HepG2 (cell line): Measurements from ENCODE around the gene PKM. TPM values are rescaled to one million over a fixed set of nuclear protein-coding genes. Genes with fewer than 3 reads are reported as not detected.
A peak's percentile ranks its signal among the peaks of the same experiment; 100 is the strongest.

Source experiments
- ATAC-seq: fragments of 200-7000 bp; cut with Tn5 transposase; 3 replicates; pipeline ENCODE4 v1.9.1; 2020; ENCODE audit warnings: mild to moderate bottlenecking, moderate library complexity
- BruUV-seq: library from RNA; stranded (reverse); fragments of 400-500 nt; replicated peaks from 2 replicates; lab custom pipeline; 2021; lab: Mats Ljungman, UMichigan
- CTCF ChIA-PET: fragments of 300-600 bp; formaldehyde crosslinking; extraction: SDS; loops from one replicate; lab custom pipeline; 2021; ENCODE audit warnings: low total read pairs, inconsistent platforms, low intra/inter-chr PET ratio; lab: Yijun Ruan, JAX
- POLR2A ChIA-PET: fragments of 350-600 bp; sonication (Branson Sonifier 250); formaldehyde crosslinking; loops from one replicate; lab custom pipeline; 2020; ENCODE audit warnings: antibody characterized with exemption, inconsistent platforms; lab: Yijun Ruan, JAX
- DNase-seq: peaks from one replicate; pipeline ENCODE4 v3.0.0-alpha.2; 2015; ENCODE audit warnings: low spot score
- FAIRE-seq: peaks from 3 replicates; lab custom pipeline; 2011; peaks lifted over from hg19 to GRCh38; lab: Jason Lieb, UNC
- H2AFZ ChIP-seq: one replicate; pipeline ENCODE4 v1.6.1; 2011; ENCODE audit warnings: low read length, inconsistent platforms
- H3K27ac ChIP-seq: fragments of 300-600 bp; 3 replicates; pipeline ENCODE4 v1.8.0; 2011; ENCODE audit warnings: mixed run types, mild to moderate bottlenecking, mixed read lengths, low read length, inconsistent platforms; ENCODE audit not compliant: insufficient read depth; ENCODE audit errors: extremely low read length
- H3K27me3 ChIP-seq, 2 experiments: fragments of 200-600 bp in 1 of 2; 2 replicates in 1 of 2; 3 replicates in 1 of 2; pipeline versions ENCODE4 v1.6.0 to v1.8.0; 2011; ENCODE audit warnings: low read length in 2 of 2, mild to moderate bottlenecking in 2 of 2, moderate library complexity in 2 of 2, inconsistent platforms in 1 of 2; ENCODE audit not compliant: insufficient read depth in 2 of 2, control insufficient read depth in 1 of 2
- H3K36me3 ChIP-seq, 2 experiments: fragments of 200-600 bp in 1 of 2; replicated peaks in 1 of 2; 2 replicates in 1 of 2; 3 replicates in 1 of 2; pipeline versions ENCODE4 v1.5.1 to v1.8.0; 2011; ENCODE audit warnings: low read length in 2 of 2, inconsistent platforms in 1 of 2; ENCODE audit not compliant: insufficient read depth in 2 of 2, control insufficient read depth in 1 of 2
- H3K4me1 ChIP-seq: 2 replicates; pipeline ENCODE4 v1.5.1; 2012; ENCODE audit warnings: low read length, inconsistent platforms; ENCODE audit not compliant: insufficient read depth
- H3K4me2 ChIP-seq: 2 replicates; pipeline ENCODE4 v1.6.0; 2011; ENCODE audit warnings: low read depth, low read length, inconsistent platforms
- H3K4me3 ChIP-seq, 3 experiments: fragments of 200-600 bp in 1 of 3; sonication (generic), shearing (Covaris generic) in 1 of 3; replicated peaks in 1 of 3; 2 replicates each; pipeline ENCODE4 v1.5.1; 2011 to 2016; ENCODE audit warnings: low read length in 3 of 3, inconsistent platforms in 2 of 3, low read depth in 2 of 3, mild to moderate bottlenecking in 2 of 3, control low read depth in 1 of 3, mixed read lengths in 1 of 3; ENCODE audit not compliant: insufficient read depth in 1 of 3
- H3K79me2 ChIP-seq: one replicate; pipeline ENCODE4 v1.6.1; 2011; ENCODE audit warnings: low read length, inconsistent platforms; ENCODE audit not compliant: insufficient read depth
- H3K9ac ChIP-seq: 2 replicates; pipeline ENCODE4 v1.6.0; 2011; ENCODE audit warnings: mild to moderate bottlenecking, low read depth, low read length, inconsistent platforms; ENCODE audit not compliant: insufficient read depth
- H3K9me3 ChIP-seq: 2 replicates; pipeline ENCODE4 v1.5.1; 2012; ENCODE audit warnings: mild to moderate bottlenecking, low read length
- H4K20me1 ChIP-seq: 2 replicates; pipeline ENCODE4 v1.6.0; 2011; ENCODE audit warnings: inconsistent platforms, mild to moderate bottlenecking, low read length, moderate library complexity; ENCODE audit not compliant: insufficient read depth
- ATAD3A ChIP-seq: sonication (generic); formaldehyde crosslinking; IDR thresholded peaks from 2 replicates; pipeline ENCODE4 v1.4.0; 2020; ENCODE audit warnings: missing genetic modification reagents
- FUBP1 ChIP-seq: sonication (generic); formaldehyde crosslinking; IDR thresholded peaks from 2 replicates; pipeline ENCODE4 v1.5.1; 2020; ENCODE audit warnings: missing genetic modification reagents, mild to moderate bottlenecking, borderline replicate concordance
- HIVEP1 ChIP-seq: sonication (generic); formaldehyde crosslinking; IDR thresholded peaks from 2 replicates; pipeline ENCODE4 v1.4.0; 2020; ENCODE audit warnings: mild to moderate bottlenecking, missing genetic modification reagents
- KMT2B ChIP-seq: IDR thresholded peaks from 2 replicates; pipeline ENCODE4 v1.6.1; 2016; ENCODE audit warnings: missing genetic modification reagents, missing compliant biosample characterization
- MTA1 ChIP-seq: sonication (generic); formaldehyde crosslinking; IDR thresholded peaks from 2 replicates; pipeline ENCODE4 v1.4.0; 2020; ENCODE audit warnings: missing genetic modification reagents, mild to moderate bottlenecking, borderline replicate concordance
- MYNN ChIP-seq: sonication (generic); formaldehyde crosslinking; IDR thresholded peaks from 2 replicates; pipeline ENCODE4 v1.4.0; 2020; ENCODE audit warnings: mild to moderate bottlenecking, low read depth, missing genetic modification reagents
- NCOA1 ChIP-seq: sonication (generic); formaldehyde crosslinking; IDR thresholded peaks from 2 replicates; pipeline ENCODE4 v1.9.0; 2021; ENCODE audit warnings: missing genetic modification reagents
- NFIB ChIP-seq: sonication (generic); formaldehyde crosslinking; IDR thresholded peaks from 2 replicates; pipeline ENCODE4 v1.9.0; 2021; ENCODE audit warnings: missing genetic modification reagents, mild to moderate bottlenecking, borderline replicate concordance
- NFIC ChIP-seq: IDR thresholded peaks from 2 replicates; pipeline ENCODE4 v1.6.1; 2012; ENCODE audit warnings: mild to moderate bottlenecking, low read length, inconsistent platforms
- NFKB2 ChIP-seq: sonication (generic); formaldehyde crosslinking; IDR thresholded peaks from 2 replicates; pipeline ENCODE4 v1.4.0; 2020; ENCODE audit warnings: missing genetic modification reagents, borderline replicate concordance
- NFYB ChIP-seq: sonication (generic); formaldehyde crosslinking; IDR thresholded peaks from 2 replicates; pipeline ENCODE4 v1.4.0; 2020; ENCODE audit warnings: missing genetic modification reagents
- NPAS2 ChIP-seq: sonication (generic); formaldehyde crosslinking; IDR thresholded peaks from 2 replicates; pipeline ENCODE4 v1.8.0; 2022; ENCODE audit warnings: mild to moderate bottlenecking, missing genetic modification reagents, borderline replicate concordance
- SP2 ChIP-seq: sonication (generic); formaldehyde crosslinking; IDR thresholded peaks from 2 replicates; pipeline ENCODE4 v1.5.1; 2020; ENCODE audit warnings: mild to moderate bottlenecking, missing genetic modification reagents
- SRSF1 ChIP-seq: fragments of 200-400 bp; formaldehyde crosslinking; optimal IDR thresholded peaks from 2 replicates; pipeline ENCODE3; 2017; ENCODE audit warnings: mild to moderate bottlenecking, low read depth, low read length, moderate library complexity
- SSRP1 ChIP-seq: IDR thresholded peaks from 2 replicates; pipeline ENCODE4 v1.6.1; 2016; ENCODE audit warnings: control low read depth
- TAF15 ChIP-seq: fragments of 200-400 bp; formaldehyde crosslinking; IDR thresholded peaks from one replicate; pipeline ENCODE4 v1.6.1; 2018; ENCODE audit warnings: mild to moderate bottlenecking, low read depth, low read length; ENCODE audit not compliant: poor library complexity, severe bottlenecking
- ZFP37 ChIP-seq: sonication (generic); formaldehyde crosslinking; IDR thresholded peaks from 2 replicates; pipeline ENCODE4 v1.4.0; 2020; ENCODE audit warnings: missing genetic modification reagents, borderline replicate concordance
- ZFY ChIP-seq: sonication (generic); formaldehyde crosslinking; IDR thresholded peaks from 2 replicates; pipeline ENCODE4 v1.4.0; 2020; ENCODE audit warnings: missing genetic modification reagents
- ZNF329 ChIP-seq: sonication (generic); formaldehyde crosslinking; IDR thresholded peaks from 2 replicates; pipeline ENCODE4 v1.9.0; 2021; ENCODE audit warnings: low read depth, mild to moderate bottlenecking, missing genetic modification reagents
- ZNF451 ChIP-seq: sonication (generic); formaldehyde crosslinking; IDR thresholded peaks from 2 replicates; pipeline ENCODE4 v1.5.0; 2020; ENCODE audit warnings: mild to moderate bottlenecking, missing genetic modification reagents
- ZNF543 ChIP-seq: sonication (generic); formaldehyde crosslinking; IDR thresholded peaks from 2 replicates; pipeline ENCODE4 v1.4.0; 2020; ENCODE audit warnings: mild to moderate bottlenecking, missing genetic modification reagents
- ZNF546 ChIP-seq: sonication (generic); formaldehyde crosslinking; conservative IDR thresholded peaks from 2 replicates; pipeline ENCODE4 v1.8.1; 2023; ENCODE audit warnings: mild to moderate bottlenecking, missing genetic modification reagents
- ZNF850 ChIP-seq: sonication (generic); formaldehyde crosslinking; conservative IDR thresholded peaks from 2 replicates; pipeline ENCODE4 v1.9.0; 2021; ENCODE audit warnings: mild to moderate bottlenecking, missing genetic modification reagents
- WGBS: methylation state at CpG from one replicate; pipeline ENCODE4 v1.1.6; 2017; ENCODE audit warnings: low lambda C conversion rate; 5-methylcytosine and 5-hydroxymethylcytosine counted together
- in situ Hi-C: cut with HindIII; loops from 2 replicates; pipeline ENCODE4 v1.10.0; 2017; ENCODE audit warnings: low pct_unique_long_range_greater_than_20kb; ENCODE audit not compliant: extremely low pct_ligation_motif_present
- intact Hi-C: fragments of 100-400 bp; cut with micrococcal nuclease; formaldehyde crosslinking; loops from one replicate; pipeline ENCODE4 v1.10.0; 2022; ENCODE audit not compliant: unreplicated experiment
- polyA plus RNA-seq, 8 experiments: library from polyadenylated mRNA; depleted of rRNA in 3 of 8; stranded (reverse) in 7 of 8; unstranded in 1 of 8; fragments of >200 nt; fragmentation: Illumina TruSeq in 4 of 8; extraction: Trizol in 4 of 8; gene quantifications; 2 replicates each; pipeline versions ENCODE4 v1.2.1 to v1.2.3, GENCODE V29; 2011 to 2016; ENCODE audit warnings: low read depth in 4 of 8, missing spikeins in 1 of 8, mixed read lengths in 1 of 8; ENCODE audit not compliant: insufficient read depth in 1 of 8
- total RNA-seq, 5 experiments: library from RNA; depleted of rRNA; stranded (reverse); fragments of >200 nt; fragmentation: Illumina TruSeq; extraction: Trizol; gene quantifications; 2 replicates each; pipeline ENCODE4 v1.2.3, GENCODE V29; 2016; ENCODE audit warnings: low read depth in 1 of 5

PKM gene
- total and polyA plus RNA-seq, 2 of the 13 experiments (the other 11 are each of a cell fraction or from before 2014, with no cell fraction given): 488 to 780 TPM

- Histone ChIP-seq H2AFZ (no peak within 1 kb of the TSS), H3K9me3 (no peaks in the 10 kb centered on the region), H3K9ac (no peak within 1 kb of the TSS), H3K4me2 (peak within 1 kb of the TSS; percentile 55), H4K20me1 (peaks cover 47% of the 10 kb centered on the region), H3K27ac (no peak within 1 kb of the TSS), H3K4me3 (peak within 1 kb of the TSS; percentile 8 to 61 (median 11); a peak in 3 of 6 replicates), H3K79me2 (no peaks in the 10 kb centered on the region), H3K4me1 (peaks cover 26% of the 10 kb centered on the region), H3K27me3 (peaks cover 6 to 11% of the 10 kb centered on the region in 2 experiments; a peak in 3 of 5 replicates), H3K36me3 (peaks cover 23 to 41% of the 10 kb centered on the region in 2 experiments)
- in situ Hi-C loops (no loop called here), intact Hi-C loops (loop anchor here (2.0 kb wide), 1 partner anchor 33 kb away; the partner anchor contains the start of gene PKM)
- ATAC-seq (peak; percentile 66), FAIRE-seq (no peak), DNase-seq (no peak)
- CTCF ChIA-PET: no interaction called here
- BruUV-seq: no TSS peak
- POLR2A ChIA-PET: interaction anchor here (1.8 kb wide), 1 partner anchor 33 kb away, joined by 9 read pairs; the partner anchor contains the start of gene PKM
- 48% methylated on average over 29 of the region's 83 CpGs for WGBS
- TF ChIP-seq NFKB2 (CRISPR knock-in tag) (no peak), MTA1 (CRISPR knock-in tag) (no peak), SP2 (CRISPR knock-in tag) (peak; percentile 40; the same call in 1 of the 2 replicates), ZNF546 (no peak), NFIB (CRISPR knock-in tag) (no peak), ZNF329 (CRISPR knock-in tag) (no peak), NPAS2 (CRISPR knock-in tag) (no peak), ZFY (CRISPR knock-in tag) (peak; percentile 50; the same call in 1 of the 2 replicates), HIVEP1 (no peak), KMT2B (CRISPR knock-in tag) (no peak), ZNF451 (CRISPR knock-in tag) (no peak), ZFP37 (CRISPR knock-in tag) (no peak), NFIC (no peak; the same call in 1 of the 2 replicates), SRSF1 (peak; percentile 62), MYNN (CRISPR knock-in tag) (no peak), NFYB (CRISPR knock-in tag) (peak; percentile 40; the same call in 1 of the 2 replicates), NCOA1 (CRISPR knock-in tag) (no peak), ZNF850 (no peak), ZNF543 (CRISPR knock-in tag) (no peak), TAF15 (peak; percentile 19), FUBP1 (no peak), SSRP1 (CRISPR knock-in tag) (peak; percentile 18; the same call in 1 of the 2 replicates), ATAD3A (CRISPR knock-in tag) (no peak)
Measured at GRCh38 chr15:72197460-72198355, 33.3 kb downstream of the PKM start, which contains the start of gene GRAMD2A. Gene GRAMD2A, minus strand, starts transcription at chr15:72197787.
